Measurements from ENCODE around the gene PRICKLE2. TPM values are rescaled to one million over a fixed set of nuclear protein-coding genes. Genes with fewer than 3 reads are reported as not detected.

Gene PRICKLE2
- total and polyA plus RNA-seq, 10 of the 15 experiments (the other 5 are each of a cell fraction or from before 2014, with no cell fraction given), result 0.11 to 2.6 (median 0.69) TPM

DNA sequence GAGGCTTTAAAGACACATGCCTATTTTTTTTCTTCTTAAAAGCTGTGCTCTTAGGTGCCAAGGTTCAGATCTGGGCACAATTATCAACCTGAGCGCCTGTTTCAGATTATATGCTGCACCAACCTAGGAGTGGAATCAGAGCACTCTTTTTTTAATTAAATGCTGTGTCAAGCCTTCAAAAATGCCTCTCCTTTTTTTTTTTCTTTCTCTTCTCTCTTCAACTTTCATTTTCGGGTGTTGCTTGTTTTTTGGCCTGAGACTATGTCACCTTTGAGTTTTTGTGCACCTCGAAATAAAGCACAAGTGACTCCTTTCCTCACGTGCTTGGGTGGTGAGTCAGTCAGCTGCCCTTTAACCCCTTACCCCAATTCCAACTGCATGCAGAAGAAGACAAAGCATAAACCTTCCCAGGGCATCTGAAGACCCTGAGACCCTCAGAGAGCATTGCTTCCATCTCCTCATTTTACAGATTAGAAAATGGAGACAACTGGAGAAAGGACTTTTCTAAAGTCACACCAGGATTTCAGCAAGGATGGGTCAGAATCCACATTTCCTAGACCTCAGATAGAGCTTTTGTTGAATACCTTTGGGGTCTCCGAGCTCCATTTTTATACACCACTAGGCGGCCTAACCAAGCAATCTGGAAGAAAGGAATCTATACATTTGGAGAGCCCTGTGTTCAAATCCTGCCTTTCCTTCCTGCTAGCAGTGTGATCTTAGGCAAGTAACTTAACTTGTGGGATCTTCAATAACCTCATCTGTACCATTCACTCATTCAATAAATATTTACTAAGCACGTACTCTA is 631 bp upstream of the PRICKLE2 start:
- H3K27ac ChIP-seq (ENCODE audit: control insufficient read depth, insufficient read depth), result no peak overlapping the region
- peak; percentile 60; the same call in 1 of the 2 replicates for TF ChIP-seq ZNF384 (IDR thresholded peaks at IDR 0.05; ENCODE audit: borderline replicate concordance, low read depth, low read length)
- TF ChIP-seq STAT3 (IDR thresholded peaks at IDR 0.05; ENCODE audit: low read depth, low read length), result no peak
- peak; percentile 51; the same call in 1 of the 2 replicates for TF ChIP-seq NR2C1 (IDR thresholded peaks at IDR 0.05)
- TF ChIP-seq NR2F1 (conservative IDR thresholded peaks at IDR 0.05), result 0 out of 2 replicates have a peak, but pooled peaks have one; percentile 24
- peak; percentile 71 to 81; a peak in 3 of 4 replicates for TF ChIP-seq BHLHE40 (IDR thresholded peaks at IDR 0.05; ENCODE audit: borderline replicate concordance in 1 of 2, low read depth in 2 of 2, low read length in 1 of 2)
- H3K4me1 ChIP-seq (ENCODE audit: control insufficient read depth, insufficient read depth, low read length), result no peaks in the 10 kb centered on the region; the same call in 1 of the 2 replicates
- ChIA-PET RAD21 (ENCODE audit: unreplicated experiment) (interaction anchor here (0.7 to 6.0 kb wide), 24 partner anchors 9 to 261 kb away, joined by 3 to 30 read pairs (median 6); no protein-coding TSS in a partner anchor), CTCF (interaction anchor here (0.7 to 7.3 kb wide), 34 partner anchors 8 to 258 kb away, joined by 3 to 54 read pairs (median 6); partner anchors contain the start of gene PSMD6), SMC1A (ENCODE audit: uncharacterized antibody, unreplicated experiment) (interaction anchor here (0.8 to 6.7 kb wide), 33 partner anchors 10 to 303 kb away, joined by 3 to 86 read pairs (median 6); partner anchors contain the start of gene PSMD6), POLR2A (interaction anchor here (1.0 to 1.6 kb wide), 4 partner anchors 10 to 192 kb away, joined by 3 to 4 read pairs (median 4); no protein-coding TSS in a partner anchor)
- H3K36me3 ChIP-seq (ENCODE audit: control insufficient read depth in 2 of 2, insufficient read depth in 2 of 2, low read length in 1 of 2), result no peaks in the 10 kb centered on the region
- in situ Hi-C loops (cut with MboI) (no loop called here), intact Hi-C loops (cut with micrococcal nuclease; ENCODE audit: unreplicated experiment) (loop anchor here (10.0 kb wide), 1 partner anchor 191 kb away; no protein-coding TSS in a partner anchor)
- DNase-seq (ENCODE audit: low read depth, low spot score), result no peak
- H3K4me3 ChIP-seq, result no peak overlapping the region
- H3K79me2 ChIP-seq (ENCODE audit: control insufficient read depth, insufficient read depth, low read length), result no peaks in the 10 kb centered on the region
- no peaks in the 10 kb centered on the region for H3K9me3 ChIP-seq (replicated peaks; ENCODE audit: control insufficient read depth, insufficient read depth, low read length)
- peak overlapping the region; percentile 52 for H2AFZ ChIP-seq (ENCODE audit: control insufficient read depth, low read depth, low read length)
- whole genome bisulfite sequencing (ENCODE audit: insufficient coverage, insufficient replicate concordance, low lambda C conversion rate, missing lambda C conversion rate), result 18% methylated on average over 7 of the region's 7 CpGs
- no peak overlapping the region for H3K9ac ChIP-seq (ENCODE audit: control insufficient read depth, insufficient read depth, low read length)
- no TSS peak for BruUV-seq (replicated peaks)
- FAIRE-seq, result no peak
- no peaks in the 10 kb centered on the region for H4K20me1 ChIP-seq (ENCODE audit: control insufficient read depth, insufficient read depth)
- ATAC-seq, result peak; percentile 37
- H3K27me3 ChIP-seq (replicated peaks in 1 of 2; ENCODE audit: control insufficient read depth in 2 of 2, insufficient read depth in 2 of 2, low read length in 1 of 2), result no peaks in the 10 kb centered on the region
- peak overlapping the region; percentile 5 for H3K4me2 ChIP-seq (ENCODE audit: control insufficient read depth, insufficient read depth)

Data from GM12878 (cell line).